NCI-H1930 (cell line): ENCODE results near the gene GBF1.

Experiments used
- DNase-seq, 2 experiments: peaks; one replicate each; lab custom pipeline; 2025; lab: John Stamatoyannopoulos, UW

Gene GBF1

GRCh38 chr10:102352066-102352715 lies 106.9 kb downstream of the GBF1 start:
- peak in 1 of 2 experiments; percentile 20 for DNase-seq

DNA sequence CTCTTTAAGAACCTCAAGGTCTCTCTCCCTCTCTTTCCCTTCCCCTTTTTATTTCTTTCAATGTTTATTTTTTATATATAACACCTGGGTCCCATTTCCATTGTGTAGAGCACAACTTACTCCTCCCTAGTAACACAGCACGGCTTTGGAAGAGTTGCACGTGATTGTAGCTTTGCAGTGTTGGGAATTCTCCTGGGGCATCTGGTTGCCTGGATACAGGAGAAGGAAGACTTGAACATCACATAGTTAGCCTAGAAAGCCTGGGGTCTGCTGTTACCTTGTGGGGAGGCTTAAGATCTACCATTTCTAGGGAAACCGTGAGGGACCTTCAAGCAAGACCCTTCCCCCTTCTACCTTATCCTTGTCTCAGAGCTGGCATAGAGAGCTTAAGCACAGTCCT lies 109.1 kb downstream of the GBF1 start:
- no peak for DNase-seq

GRCh38 chr10:102358712-102359382 lies 113.5 kb downstream of the GBF1 start:
- no peak for DNase-seq

- no peak for DNase-seq
These were observed 122.1 kb downstream of the GBF1 start for GRCh38 chr10:102367441-102367840.

- DNase-seq = no peak
These were observed 122.7 kb downstream of the GBF1 start for GRCh38 chr10:102368077-102368476.

- DNase-seq = no peak
These were observed 126.0 kb downstream of the GBF1 start for GRCh38 chr10:102371295-102371694.

DNA sequence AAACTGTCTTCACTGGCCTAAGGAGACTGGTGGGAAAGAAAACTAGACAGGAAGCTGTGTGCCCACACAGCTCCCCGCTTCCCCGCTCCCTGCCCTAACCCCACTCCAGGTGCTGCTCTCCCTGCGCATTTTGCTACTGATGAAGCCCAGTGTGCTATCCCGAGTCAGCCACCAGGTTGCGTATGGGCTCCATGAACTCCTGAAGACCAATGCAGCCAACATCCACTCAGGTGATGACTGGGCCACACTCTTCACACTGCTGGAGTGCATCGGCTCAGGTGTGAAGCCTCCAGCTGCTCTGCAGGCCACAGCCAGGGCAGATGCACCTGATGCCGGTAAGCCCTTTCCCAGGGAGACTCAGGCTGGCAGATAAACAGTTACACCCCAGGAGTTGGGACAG lies 129.9 kb downstream of the GBF1 start:
- no peak for DNase-seq

GRCh38 chr10:102375867-102376266 lies 130.5 kb downstream of the GBF1 start:
- DNase-seq = no peak

DNA sequence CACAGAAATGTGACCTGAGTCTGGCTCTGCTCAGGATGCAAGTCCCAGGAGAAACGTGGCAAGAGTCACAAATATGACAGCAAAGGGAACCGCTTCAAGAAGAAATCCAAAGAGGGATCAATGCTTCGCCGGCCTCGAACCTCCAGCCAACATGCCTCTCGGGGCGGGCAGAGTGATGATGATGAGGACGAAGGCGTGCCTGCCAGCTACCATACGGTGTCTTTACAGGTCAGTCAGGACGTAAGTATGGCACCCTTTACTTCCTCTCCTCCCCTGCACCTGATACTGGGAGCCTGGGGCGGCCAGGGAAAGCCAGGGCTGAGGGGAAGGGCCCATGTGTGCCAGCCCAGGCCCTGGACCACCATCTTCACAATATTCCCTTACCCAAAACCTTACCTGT lies 131.6 kb downstream of the GBF1 start:
- DNase-seq = no peak

DNA sequence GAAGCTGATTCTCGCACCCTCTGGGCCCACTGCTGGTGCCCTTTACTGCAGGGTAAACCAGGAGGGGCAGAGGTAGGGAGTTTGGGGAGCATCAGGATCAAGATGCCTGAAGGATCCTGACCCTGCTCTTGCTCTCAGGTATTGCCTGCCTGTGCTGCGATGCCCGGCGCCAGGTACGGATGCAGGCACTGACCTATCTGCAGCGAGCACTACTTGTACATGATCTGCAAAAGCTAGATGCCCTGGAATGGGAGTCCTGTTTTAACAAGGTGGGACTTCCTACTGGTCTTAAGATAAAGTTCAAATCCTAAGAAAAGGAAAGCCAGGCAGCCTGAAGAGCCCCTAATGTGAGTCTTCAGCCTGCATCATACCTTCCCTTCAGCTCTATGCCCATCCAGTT lies 134.1 kb downstream of the GBF1 start:
- DNase-seq = no peak

- no peak for DNase-seq
These were observed 136.7 kb downstream of the GBF1 start for GRCh38 chr10:102381983-102382382.

DNA sequence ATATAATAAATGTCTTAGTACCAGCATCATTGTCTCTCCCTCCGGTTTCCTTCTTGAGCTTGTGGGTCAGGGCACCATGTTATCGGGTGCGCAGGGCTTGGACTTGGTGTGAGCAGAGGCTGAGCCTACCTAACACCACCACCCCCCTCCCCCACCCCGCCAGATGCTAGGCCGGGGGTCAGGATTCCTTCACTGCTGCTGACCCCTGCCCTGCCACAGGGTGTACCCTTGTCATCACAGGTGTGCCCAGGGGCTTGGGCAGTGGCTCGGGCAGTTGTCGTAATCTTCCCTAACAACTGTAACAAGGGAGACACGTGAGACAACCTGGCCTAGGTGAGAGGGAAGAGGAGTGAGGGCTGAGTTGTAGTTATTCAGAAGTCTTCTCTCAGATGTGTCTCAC lies 137.5 kb downstream of the GBF1 start:
- DNase-seq = no peak

DNA sequence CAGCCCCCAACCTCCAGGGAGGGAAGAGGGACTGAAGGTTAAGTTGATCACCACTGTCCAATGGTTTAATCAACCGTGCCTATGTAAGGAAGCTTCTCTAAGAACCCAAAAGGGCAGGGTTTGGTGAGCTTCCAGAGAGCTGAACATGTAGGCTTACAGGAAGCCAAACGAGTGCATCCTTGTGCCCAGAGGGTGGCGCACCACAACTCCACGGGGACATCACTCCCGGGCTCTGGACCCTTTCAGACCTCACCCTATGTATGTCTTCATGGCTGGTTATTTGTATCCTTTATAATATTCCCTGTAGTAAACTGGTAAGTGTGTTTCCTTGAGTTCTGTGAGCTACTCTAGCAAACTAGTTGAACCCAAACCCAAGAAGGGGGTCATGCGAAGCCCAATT lies 138.7 kb downstream of the GBF1 start:
- peak in 1 of 2 experiments; percentile 39 for DNase-seq

DNA sequence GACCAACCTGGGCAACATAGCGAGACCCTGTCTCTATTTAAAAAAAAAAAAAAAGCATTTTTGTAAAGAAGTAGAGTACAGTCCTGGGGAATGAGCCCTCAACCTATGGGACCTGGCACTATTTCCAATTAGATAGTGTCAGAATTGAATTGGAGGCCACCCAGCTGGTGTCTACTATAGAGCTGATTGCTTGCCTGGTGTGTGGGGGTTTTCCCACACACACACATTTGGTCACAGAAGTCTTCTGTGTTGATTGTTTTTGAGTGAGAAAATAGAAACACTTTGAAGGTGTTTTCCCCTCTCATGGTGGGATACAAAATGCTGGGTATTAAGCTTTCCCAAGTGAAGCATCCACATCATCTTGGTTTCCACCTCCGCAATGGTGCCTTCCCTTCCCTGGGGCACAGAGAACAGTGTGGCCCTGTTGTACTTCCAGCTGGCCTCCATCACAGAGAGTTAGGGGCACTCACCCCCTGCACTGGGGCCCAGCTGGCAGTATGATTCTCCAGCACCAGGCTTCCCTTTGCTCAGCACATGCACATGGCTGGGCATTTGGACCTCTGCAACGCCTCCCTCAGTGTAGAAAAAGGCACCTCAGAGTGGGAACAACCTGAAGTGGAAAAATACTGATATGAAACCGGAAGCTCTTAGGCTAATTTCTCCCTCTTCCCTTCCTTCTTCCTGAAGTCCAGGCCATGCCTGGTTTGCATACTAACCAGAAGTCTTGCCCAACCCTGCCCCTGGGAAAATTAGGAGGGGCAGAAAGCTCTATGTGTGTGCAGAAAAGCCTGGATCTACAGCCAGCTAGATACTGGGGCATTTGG lies 139.5 kb downstream of the GBF1 start:
- DNase-seq = no peak

DNA sequence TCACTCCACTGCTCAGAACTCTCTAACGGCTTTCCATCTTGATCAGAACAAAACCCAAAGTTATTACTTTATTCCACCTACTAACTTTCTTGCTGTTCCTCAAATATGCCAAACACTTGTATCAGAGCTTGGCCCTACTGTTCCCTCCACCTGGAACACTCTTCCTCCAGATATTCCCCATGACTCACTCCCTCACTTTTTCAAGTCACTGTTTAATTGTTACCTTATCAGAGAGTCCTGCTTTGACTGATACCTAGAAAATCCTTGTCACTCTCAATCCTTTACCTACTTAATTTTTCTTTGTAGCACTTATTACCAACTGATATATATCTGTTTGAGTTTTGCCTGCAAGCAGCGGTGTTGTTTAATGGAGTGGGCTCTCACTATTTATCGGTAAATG lies 144.6 kb downstream of the GBF1 start:
- DNase-seq = no peak

- DNase-seq = no peak
These were observed 147.0 kb downstream of the GBF1 start for GRCh38 chr10:102392306-102392705.

DNA sequence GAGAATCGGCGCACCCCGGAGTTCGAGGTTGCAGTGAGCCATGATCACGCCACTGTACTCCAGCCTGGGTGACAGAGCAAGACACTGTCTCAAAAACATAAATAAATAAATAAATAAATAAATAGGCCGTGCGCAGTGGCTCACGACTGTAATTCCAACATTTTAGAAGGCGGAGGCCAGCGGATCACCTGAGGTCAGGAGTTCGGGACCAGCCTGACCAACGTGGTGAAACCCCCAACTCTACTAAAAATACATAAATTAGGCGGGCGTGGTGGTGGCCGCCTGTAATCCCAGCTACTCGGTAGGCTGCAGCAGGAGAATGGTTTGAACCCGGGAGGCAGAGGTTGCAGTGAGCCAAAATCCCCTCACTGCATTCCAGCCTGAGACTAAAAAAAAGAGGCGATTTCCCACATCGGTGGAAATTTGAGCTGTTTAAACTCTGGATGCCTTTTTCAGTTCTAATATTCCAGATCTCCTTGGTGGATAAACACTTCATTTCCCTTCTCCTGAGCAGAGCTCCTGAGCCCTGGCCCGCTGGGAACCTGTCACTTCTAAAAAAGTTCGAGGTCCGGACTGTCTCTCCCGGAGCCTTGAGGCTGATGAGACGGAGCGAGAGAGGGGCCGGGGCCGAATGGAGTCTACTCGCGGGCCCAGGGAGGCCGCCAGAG lies 148.2 kb downstream of the GBF1 start:
- DNase-seq = no peak

- peak; percentile 41 to 78 for DNase-seq
These were observed 148.9 kb downstream of the GBF1 start for GRCh38 chr10:102394079-102394800.

GRCh38 chr10:102394801-102395399 lies 149.6 kb downstream of the GBF1 start:
- DNase-seq = no peak

- peak in 1 of 2 experiments; percentile 28 for DNase-seq
These were observed 150.3 kb downstream of the GBF1 start, which contains the start of gene NFKB2 for GRCh38 chr10:102395400-102396316. NFKB2 (plus strand) TSS chr10:102395705; CDS start chr10:102395960, 255 bp downstream.
